ENCODE results near the gene C19orf73. TPM values are rescaled to one million over a fixed set of nuclear protein-coding genes. Genes with fewer than 3 reads are reported as not detected.

Gene C19orf73
- total RNA-seq, 1 experiment from 2014 or later: 1.4 TPM

- POLR2A ChIA-PET: no interaction called here
- Histone ChIP-seq H3K9me3 (ENCODE audit: control insufficient read depth, insufficient read depth, low read depth, low read length) (no peaks in the 10 kb centered on the region), H3K36me3 (ENCODE audit: control insufficient read depth, insufficient read depth, low read length) (peaks cover 7% of the 10 kb centered on the region), H3K27ac (ENCODE audit: low read length) (no peak overlapping the region), H3K4me1 (ENCODE audit: control insufficient read depth, insufficient read depth, low read length) (no peaks in the 10 kb centered on the region), H3K4me3 (ENCODE audit: low read depth in 2 of 2, low read length in 2 of 2) (no peak overlapping the region), H3K27me3 (ENCODE audit: control insufficient read depth, insufficient read depth, low read length) (no peaks in the 10 kb centered on the region)
- TF ChIP-seq POLR2AphosphoS5 (IDR thresholded peaks at IDR 0.05; ENCODE audit: low read depth, low read length) (no peak), SIN3A (IDR thresholded peaks at IDR 0.05; ENCODE audit: borderline replicate concordance, insufficient read depth, low read depth, low read length) (no peak), REST (IDR thresholded peaks at IDR 0.05; ENCODE audit: insufficient read depth in 1 of 2, low read depth in 2 of 2, low read length in 1 of 2) (no peak), CTCF (IDR thresholded peaks at IDR 0.05) (no peak), TCF7L2 (IDR thresholded peaks at IDR 0.05; ENCODE audit: low read depth, low read length) (no peak)
- in situ Hi-C loops (cut with HindIII; ENCODE audit: low pct_unique_long_range_greater_than_20kb, low sequenced_read_pairs) (no loop called here), intact Hi-C loops (cut with micrococcal nuclease; ENCODE audit: unreplicated experiment) (no loop called here)
- no peak for DNase-seq (ENCODE audit: low read depth, low spot score)
- BruUV-seq (replicated peaks): no TSS peak
- CTCF ChIA-PET: no interaction called here
- no peak for ATAC-seq
These were observed 37.7 kb downstream of the C19orf73 start for GRCh38 chr19:49081273-49081672.

GRCh38 chr19:49080392-49080791 is 38.6 kb downstream of the C19orf73 start:
- no peaks in the 10 kb centered on the region; the same call in 1 of the 2 replicates for H3K36me3 ChIP-seq (ENCODE audit: control insufficient read depth, insufficient read depth, low read length)
- H3K4me1 ChIP-seq (ENCODE audit: control insufficient read depth, insufficient read depth, low read length): no peaks in the 10 kb centered on the region
- ATAC-seq (no peak), DNase-seq (ENCODE audit: low read depth, low spot score) (no peak)
- intact Hi-C loops (cut with micrococcal nuclease; ENCODE audit: unreplicated experiment): no loop called here
- H3K27ac ChIP-seq (ENCODE audit: low read length): no peak overlapping the region
- no peaks in the 10 kb centered on the region for H3K27me3 ChIP-seq (ENCODE audit: control insufficient read depth, insufficient read depth, low read length)
- POLR2A ChIA-PET: no interaction called here
- no peak for TF ChIP-seq CTCF (IDR thresholded peaks at IDR 0.05)
- no peak for TF ChIP-seq SIN3A (IDR thresholded peaks at IDR 0.05; ENCODE audit: borderline replicate concordance, insufficient read depth, low read depth, low read length)
- no peak for TF ChIP-seq REST (IDR thresholded peaks at IDR 0.05; ENCODE audit: insufficient read depth in 1 of 2, low read depth in 2 of 2, low read length in 1 of 2)
- TF ChIP-seq TCF7L2 (IDR thresholded peaks at IDR 0.05; ENCODE audit: low read depth, low read length): no peak
- no peak for TF ChIP-seq POLR2AphosphoS5 (IDR thresholded peaks at IDR 0.05; ENCODE audit: low read depth, low read length)
- in situ Hi-C loops (cut with HindIII; ENCODE audit: low pct_unique_long_range_greater_than_20kb, low sequenced_read_pairs): no loop called here
- CTCF ChIA-PET: no interaction called here
- H3K4me3 ChIP-seq (ENCODE audit: low read depth in 2 of 2, low read length in 2 of 2): no peak overlapping the region
- H3K9me3 ChIP-seq (ENCODE audit: control insufficient read depth, insufficient read depth, low read depth, low read length): no peaks in the 10 kb centered on the region
- BruUV-seq (replicated peaks): no TSS peak
